ENCODE results near the gene TCERG1L.

TCERG1L gene

DNA sequence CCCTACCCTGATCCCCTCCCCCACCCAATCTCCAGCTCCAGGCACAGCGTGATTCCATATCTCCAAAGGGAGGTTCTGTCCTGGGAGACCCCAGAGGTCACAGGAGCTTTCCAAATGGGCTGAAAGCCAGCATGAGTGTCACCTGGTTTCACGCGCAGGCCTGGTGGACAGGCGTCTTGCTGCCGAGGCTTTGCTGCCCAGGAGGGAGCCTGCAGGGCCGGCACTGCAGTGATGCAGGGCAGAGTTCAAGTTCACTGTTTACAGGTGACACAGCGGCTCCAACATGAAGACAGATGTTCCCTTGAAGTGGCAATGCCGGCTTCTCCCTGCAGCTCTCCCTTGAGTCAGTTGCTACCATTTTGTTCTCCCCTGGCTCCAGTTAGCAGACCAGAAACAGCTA is 104.3 kb downstream of the TCERG1L start:
- no peak for DNase-seq (ENCODE audit: low read depth)

DNA sequence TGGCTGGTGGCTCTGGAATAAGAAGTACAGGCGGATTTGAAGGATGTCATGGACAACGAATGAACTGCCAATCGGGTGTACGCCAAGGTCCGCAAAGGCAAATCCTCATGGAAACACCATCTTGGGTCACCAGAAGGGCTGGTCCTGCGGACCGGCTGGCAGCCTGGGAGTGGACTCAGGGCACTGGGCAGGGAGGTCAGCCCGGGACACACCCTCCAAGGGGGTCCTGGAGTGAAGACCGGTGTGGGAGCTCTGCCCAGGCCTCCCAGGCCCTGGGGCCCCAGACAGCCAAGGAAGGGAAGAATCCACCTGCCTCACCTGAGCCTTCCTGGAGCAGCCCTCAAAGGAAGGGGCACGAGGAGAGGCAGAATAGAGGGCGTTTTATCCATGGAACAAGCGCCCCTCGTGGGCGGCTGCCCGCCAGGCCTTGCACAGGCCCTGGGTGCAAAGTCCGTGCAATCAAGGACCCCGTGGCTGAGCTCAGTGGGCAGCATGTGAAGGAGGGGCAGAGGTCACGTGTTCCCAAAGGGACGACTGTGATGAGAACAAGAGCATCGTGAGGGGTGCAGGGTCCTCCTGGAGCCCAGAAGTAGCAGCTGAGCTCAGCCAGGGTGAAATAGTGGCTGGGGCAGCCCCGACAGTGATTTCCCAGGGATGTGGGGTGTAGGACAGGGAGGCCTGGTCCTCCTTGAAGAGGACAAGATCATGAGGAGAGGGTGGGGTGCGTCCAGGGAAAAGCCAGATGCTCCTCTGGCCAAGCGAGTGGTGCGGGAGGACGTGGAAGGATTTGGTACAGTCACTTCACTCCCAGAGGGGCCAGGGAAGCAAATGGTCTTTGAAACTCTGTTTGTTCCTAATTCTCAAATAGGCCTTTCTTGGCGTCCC is 105.2 kb downstream of the TCERG1L start:
- DNase-seq (ENCODE audit: low read depth), result no peak

DNA sequence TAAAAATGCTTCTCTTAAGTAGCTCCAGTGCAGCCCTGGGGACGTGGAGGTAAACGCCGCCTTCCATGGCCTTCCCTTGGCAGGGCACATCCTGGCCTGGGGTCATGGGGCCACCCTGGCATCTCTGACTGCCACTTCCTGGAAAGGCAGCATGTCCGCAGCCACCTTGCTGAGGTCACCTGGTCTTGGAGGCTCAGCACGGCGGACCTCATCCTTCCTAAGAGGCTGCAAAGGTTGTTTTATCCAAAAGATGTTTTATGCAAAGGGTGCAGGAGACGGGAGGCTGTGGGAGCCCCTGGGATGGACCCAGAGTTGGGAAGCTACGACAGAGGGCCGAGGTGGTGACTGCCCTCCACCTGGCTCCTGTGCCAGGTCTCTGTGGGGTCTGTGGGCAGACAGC is 106.0 kb downstream of the TCERG1L start:
- no peak for DNase-seq (ENCODE audit: low read depth)

DNA sequence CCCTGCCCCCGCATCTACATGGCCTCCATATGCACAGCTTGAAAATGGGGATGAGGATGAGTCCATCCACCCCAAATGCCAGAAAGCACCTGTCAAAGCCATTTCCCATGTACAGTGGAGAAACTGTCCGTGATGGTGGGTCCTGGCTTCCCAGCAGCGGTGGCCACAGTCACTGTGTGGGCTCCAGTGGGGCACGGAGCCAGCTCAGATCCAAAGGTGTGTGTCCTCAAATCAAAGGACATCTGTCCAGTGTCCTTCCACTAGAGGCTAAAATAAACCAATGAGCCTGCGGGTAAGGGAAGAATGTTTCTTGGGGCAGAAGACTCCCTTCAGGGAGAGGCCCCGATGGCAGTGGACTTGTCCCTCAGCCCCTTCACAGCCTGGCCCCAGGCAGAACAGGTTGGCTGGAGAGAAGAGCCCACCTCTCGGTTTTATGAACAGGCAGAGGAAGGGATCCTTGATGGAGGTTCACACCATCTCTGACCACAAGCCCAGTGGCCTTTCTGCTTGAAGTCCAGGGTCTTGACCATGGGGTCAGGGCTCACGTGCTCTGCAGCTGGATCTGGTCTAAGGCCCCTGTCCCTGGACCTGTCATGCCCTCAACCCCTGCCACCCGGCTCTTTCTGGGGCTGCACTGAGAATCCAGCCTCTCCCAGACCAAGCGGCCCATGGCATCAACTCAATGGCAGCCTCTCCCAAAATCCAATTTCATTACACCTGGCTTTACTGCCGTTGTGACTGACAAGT is 106.9 kb downstream of the TCERG1L start:
- DNase-seq (ENCODE audit: low read depth), result no peak

DNA sequence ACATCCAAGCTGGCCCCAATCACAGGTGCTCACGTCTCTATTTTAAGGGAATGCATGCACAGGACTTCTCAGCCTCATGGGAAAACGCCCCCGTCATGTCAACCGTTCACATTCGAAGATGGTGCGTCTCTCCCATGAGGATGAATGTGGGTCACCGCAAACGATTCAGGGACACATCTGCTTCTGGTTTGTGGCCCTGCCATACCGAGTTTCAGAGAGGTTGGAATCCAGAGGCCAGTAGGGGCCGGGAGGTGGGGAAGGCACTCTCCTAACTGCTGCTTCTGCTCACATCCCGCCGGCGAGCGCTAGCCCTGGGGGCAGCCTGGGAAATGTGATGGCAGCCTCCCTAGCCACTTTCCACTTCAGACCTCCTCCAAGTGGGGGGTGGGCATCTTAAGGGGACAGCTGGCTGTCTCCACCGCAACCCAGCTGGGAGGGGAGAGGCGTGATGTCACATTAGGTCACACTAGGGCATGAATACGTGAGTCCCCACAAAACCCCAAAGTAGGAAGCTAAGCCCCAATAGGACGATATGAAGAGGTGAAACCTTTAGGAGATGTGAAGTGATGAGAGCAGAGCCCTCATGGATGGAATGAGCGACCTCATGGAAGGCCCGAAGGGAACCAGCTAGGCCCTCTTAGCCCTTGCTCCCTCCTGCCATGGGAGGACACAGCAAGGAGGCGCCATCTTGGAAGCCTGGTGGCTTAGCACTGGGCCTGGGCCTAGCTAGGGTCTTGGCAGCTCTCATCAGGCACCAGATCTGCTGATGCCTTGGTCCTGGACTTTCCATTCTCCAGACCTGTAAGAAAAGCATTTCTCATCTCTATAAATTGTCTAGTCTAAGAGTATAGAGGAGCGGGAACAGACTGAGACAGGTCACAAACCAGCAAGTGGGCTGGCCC is 107.8 kb downstream of the TCERG1L start:
- DNase-seq (ENCODE audit: low read depth), result no peak

DNA sequence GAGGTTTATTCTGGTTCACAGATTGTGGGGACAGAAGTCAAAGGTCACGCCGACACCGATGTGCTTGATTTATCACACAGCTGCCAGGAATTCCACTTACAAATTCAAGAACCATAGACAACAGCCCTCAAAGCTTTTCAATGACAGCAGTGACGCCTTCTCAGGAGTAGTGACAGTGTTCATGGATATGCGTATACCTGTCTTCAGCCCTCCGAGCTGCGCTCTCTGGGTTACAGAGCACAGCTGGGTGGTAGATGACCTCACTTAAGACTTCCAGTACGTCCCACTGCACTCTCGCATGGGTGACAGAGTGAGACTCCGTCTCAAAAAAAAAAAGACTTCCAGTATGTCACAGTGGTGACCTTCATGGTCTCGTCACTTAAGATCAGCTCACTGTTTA is 108.5 kb downstream of the TCERG1L start:
- DNase-seq (ENCODE audit: low read depth), result no peak

DNA sequence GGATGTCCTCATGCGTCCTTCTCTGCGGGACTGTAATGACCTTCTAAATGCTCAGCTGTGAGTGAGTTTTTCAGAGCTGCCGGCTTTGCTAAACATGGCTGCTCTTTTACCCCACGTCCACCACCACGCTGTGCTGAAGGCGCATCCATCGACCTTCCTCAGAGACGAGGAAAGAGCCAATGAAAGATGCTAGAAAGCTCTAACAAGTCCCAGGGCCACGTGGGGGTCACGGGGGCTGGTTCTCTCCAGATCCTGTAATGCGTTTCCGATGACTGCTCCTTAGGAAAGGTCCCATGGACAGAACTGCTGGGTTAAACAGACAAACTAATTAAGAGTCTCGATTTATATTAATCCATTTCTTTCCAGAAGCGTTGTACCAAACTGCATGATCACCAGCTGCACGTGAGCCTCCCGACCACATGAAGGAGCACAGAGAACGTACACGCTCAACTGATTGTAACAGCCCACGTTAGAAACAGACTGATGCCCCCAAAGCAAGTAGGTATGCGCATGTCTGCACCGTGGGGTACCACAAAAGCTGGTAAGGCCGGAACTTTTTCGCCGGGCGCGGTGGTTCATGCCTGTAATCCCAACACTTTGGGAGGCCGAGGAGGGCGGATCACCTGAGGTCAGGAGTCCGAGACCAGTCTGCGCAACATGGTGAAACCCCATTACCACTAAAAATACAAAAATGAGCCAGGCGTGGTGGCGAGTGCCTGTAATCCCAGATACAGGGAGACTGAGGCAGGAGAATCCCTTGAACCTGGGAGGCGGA is 109.6 kb downstream of the TCERG1L start:
- no peak for DNase-seq (ENCODE audit: low read depth)

DNA sequence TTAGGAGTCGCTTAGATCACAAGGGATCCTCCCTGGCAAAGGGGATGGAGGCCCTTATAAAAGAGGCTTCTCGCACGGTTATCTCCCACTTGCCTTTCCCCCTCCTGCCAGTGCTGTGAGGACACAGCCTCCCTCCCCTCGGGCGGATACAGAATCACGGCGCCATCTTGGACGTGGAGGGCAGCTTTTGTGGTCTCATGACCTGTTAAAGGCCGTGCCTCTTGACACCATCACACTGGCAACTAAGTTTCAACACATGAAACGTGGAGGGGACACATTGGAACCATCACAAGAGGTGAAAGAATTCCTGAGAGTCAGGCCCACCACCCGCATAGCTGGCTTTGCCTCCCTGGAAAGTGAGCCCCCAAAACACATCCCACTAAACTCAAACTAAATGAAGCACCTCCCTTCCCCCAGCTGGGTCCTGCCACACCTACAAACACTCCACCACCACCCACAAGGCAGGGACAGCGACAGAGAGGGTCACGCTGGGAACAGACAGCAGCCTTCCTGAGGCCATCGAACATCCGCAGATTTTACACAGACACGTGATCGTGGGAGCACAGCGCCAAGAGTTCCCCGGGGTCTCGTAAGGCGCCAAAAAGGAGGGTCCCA is 110.6 kb downstream of the TCERG1L start:
- DNase-seq (ENCODE audit: low read depth), result no peak

DNA sequence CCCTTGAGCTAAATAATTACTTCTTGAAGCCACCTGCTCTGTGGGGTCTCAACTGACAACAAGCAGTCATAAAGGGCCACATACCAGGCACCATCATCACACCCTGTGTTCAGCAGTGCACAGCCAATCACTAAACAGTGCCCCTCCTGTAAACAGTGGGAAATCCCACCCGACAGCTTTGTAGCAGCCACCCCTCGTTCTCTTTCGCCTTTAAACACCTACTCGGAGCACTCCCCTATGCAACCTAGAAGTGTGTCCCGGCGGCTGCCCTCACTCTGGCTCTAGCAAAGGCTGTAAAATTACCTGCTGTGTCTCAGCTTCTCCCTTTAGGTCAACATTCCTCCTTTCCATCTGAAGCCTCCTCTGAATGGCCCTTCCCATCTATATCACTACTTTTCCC is 111.9 kb downstream of the TCERG1L start:
- no peak for DNase-seq (ENCODE audit: low read depth)

DNA sequence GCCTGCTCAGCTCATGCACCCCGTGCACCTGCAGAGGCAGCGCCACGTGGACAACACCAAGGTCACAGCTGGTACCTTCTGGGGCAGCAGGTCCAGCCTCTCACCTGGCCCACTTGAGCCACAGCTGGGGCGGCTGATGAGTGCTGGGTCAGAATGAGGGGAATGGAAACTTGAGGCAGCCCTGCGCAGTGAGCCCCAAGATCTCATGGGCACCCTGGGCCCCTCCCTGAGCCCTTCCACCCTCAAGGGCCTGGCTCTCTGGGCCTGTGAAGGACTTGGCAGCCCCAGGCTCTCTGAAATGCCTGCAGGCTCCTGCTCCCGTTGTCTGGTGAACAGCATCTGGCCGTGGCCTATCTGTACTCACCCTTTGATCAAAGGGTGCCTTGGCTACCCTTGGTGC is 112.7 kb downstream of the TCERG1L start:
- DNase-seq (ENCODE audit: low read depth), result no peak

DNA sequence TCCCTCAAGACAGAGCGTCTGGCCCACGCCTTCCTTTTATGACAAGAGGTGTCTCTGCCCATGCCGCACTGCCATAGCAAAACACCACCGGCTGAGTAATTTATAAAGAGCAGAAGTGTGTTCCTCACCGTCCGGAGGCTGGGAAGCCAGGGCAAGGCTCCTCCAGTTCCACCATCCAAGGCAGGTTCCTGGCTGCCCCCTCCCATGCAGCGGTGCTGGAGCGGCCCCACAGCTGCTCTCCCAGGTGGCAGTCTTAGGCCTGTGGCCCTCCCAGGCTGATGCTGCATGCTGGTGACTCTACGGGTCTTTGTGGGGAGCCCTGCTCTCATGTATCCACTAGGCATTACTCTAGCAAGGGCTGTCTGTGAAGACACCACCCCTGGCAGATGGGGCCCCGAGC is 113.1 kb downstream of the TCERG1L start:
- DNase-seq (ENCODE audit: low read depth), result no peak

DNA sequence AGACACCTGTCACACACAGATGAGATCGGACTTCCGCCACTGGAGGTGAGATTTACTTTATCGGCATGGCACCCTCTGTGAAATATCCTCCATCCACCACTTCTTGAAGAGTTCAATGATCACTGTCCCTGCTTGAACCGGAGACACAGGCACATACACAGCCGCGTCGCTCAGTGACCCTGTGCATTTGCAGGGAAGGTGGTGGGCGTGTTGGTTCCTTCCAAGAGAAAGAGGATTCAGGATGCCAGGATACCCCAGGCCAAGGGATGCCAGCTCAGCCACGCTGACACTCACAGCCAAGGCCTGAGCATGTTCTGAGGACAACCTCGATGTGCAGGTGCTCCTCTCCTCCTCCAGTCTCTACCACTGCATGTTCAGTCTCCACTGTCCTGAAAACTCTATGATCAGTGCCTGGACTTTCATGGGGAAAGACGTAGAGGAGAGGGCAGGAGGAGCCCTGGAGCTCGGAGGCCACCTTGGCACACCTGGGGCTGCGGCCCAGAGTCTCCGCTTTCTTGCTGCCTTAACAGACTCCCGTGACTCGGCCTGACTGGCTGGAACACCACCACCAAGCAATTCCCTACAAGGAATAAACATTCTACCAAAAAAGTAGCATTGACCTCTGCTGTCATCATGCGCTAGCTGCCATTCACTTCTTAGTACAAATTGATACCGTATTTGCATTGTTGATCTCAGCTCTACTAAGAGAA is 115.2 kb downstream of the TCERG1L start:
- DNase-seq (ENCODE audit: low read depth), result no peak

DNA sequence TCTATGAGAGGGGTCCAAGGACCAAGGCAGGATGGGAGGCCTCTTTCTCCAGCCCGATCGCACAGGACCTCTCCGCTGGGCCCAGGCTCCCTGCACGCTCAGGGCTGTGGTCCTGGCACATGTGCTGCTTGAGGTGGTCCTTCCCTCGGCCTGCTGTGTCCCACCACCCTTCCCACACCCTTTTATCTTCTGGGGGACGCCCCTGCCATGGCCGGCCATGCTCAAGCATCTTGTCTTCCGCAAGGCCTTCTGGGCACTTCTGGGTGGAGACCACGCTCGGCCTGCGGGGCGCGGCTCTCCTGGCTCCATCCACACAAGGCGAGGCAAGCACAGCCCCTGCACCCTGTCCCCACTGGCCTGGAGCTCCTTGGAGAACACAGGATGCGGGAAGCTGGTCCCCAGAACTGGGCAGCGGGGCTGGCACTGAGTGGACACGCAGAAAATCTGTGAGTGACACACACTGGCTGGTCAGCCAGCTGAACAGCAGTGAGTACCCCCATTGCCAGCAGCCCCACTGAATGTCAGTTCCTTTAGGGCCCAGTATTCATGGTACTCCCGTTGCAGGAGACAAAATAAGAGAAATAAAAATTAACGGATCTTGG is 115.9 kb downstream of the TCERG1L start:
- DNase-seq (ENCODE audit: low read depth), result no peak

DNA sequence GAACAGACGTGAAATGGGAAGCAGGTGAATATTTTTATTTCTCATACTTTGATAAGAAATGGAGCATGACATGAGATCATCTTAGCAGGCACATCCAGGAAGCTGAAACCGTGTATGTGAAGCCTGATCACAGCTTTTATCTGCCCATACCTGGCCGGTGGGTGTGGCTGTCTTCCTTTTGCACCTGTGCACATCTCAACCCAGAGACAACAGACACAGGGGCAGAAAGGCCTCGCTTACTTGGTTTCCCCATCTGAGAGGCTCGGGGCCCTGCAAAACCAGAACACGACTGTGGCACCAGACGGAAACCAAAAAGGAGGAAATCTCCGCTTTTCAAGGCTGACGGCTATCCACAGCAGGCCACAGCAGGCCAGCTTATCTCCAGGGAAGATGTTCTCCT is 116.4 kb downstream of the TCERG1L start:
- DNase-seq (ENCODE audit: low read depth), result no peak

DNA sequence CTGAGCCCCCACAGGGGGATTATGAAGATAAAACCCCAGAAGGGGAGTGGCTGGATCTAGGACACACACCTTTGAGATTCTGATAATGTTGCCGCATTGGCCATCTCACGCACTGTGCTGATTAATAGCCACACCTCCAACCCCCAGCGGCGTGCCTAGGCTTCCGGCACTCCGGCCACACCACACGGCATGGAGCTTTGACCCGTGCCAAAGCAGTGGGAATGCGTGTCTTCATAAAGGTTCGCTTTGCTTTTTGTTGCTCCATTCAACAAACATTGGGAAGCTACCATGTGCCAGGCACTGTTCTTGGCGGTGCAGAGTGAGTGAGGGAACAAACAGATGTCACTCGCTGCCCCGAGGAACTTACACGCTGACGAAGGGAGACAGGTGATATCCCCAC is 117.6 kb downstream of the TCERG1L start:
- DNase-seq (ENCODE audit: low read depth), result no peak

DNA sequence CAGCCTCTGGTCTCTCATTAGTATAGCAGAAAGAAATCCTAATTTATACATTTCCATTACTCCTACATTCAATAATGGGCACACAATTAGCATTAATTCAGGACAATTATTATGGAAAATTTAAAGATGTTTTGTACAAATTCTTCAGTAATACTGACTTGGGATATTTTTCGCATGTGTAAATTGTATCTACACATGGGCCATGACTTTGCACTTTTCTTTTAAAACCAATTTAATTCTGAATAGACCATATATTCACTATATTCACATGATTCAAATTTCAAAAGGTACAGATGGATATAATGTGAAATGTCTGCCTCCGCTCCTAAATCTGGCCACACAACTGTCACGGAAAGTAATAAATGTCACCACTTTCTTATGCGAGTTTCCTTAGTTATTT is 123.0 kb downstream of the TCERG1L start:
- no peak for DNase-seq (ENCODE audit: low read depth)

DNA sequence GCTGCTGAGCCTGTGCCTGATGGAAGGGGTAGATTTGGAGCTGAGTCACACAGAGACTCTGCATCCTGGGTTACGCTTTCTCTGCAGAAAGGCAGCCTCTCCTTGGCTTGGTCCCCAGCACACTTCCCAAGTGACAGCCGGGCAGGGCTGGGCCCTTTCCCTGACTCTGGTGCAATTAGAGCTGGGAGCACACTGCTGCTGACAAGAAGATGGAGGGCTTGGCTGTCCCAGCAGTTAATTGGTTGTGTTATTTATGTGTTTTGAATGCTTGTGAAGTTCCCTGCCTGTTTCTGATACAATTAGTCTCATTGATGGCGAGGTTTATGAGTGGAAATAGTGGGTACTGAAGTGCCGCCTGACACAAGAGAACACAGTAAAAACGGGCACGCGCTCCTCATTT is 123.6 kb downstream of the TCERG1L start:
- DNase-seq (ENCODE audit: low read depth), result no peak

DNA sequence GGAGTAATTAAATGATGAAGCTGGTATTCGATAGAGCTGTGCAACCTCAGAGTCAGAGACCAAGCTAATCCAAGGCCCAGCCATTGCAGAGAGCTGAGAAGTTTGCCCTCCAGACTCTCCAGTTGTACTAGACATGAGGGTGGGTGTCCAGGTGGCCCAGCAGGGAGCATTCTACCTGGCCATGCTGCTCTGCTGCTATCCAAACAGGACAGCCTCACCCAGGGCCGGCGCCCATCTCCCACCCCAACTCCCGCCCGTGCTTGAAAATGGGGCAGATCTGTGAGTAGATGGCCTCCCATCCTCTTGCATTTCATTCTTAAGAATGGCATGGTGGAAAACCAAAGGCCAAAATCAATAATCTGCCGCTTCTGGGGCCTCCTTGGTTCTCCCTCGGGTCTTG is 124.2 kb downstream of the TCERG1L start:
- DNase-seq (ENCODE audit: low read depth), result no peak

DNA sequence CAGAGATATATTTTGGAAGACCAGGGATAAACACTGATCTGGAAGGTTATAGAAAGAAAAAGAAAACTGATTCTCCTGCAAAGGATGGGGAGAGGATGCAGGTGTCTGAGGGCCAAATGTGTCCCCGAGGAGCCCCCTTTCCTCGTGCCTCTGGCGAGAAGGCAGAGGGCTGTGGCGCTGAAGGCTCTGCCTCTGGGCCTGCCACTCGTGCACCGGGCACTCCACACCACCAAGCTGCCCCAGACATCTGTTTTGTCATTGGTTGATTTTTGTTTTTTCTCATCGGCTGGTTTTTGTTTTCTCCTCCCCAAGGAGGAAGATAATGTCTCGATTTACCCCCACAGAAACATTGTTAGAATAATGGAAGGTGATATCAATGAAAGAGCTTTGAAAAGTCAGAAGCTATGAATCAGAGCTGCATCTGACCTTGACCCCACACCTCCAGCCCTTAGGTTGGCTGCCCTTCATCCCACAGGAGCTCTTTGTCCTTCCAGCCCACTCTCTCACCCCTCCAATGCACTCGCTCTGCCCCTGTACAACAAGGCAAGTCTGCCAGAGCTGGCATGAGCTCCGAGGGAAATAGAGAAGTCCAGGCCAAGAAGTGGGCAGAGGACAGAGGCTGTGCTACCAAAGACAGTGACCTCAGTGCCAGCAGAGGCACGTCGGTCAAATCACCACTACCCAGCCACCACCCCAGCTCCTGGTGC is 124.8 kb downstream of the TCERG1L start:
- DNase-seq (ENCODE audit: low read depth), result no peak

DNA sequence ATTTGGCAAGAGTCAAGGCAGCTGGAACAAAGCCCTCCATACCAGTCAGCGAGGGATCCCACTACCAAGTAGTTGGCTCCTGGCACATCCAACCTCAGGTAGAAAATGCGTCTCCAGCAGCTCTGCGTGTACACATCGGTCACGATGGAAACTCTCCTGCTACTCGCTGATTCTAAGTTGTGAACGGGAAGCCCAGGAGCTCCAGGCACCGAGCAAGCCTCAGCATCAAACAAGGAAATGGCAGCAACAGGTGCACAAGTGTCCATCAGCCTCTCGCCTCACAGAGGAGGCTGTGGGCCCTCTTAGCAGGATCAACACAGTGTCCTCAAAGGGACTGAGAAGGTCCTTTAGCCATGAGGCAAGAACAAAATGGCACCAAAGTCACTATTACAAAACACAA is 127.0 kb downstream of the TCERG1L start:
- DNase-seq (ENCODE audit: low read depth), result no peak

Measured in activated gamma-delta T cell treated with anti-CD3 and anti-CD28 coated beads, Interleukin-2, amount 50 U/mL, for 16 hours (primary cell).